ENCODE measurements around the gene ASPG.

The ASPG gene

GRCh38 chr14:104106471-104106991, 21.0 kb downstream of the ASPG start:
- no peak for DNase-seq

- no peak for DNase-seq
These were observed 21.6 kb downstream of the ASPG start for GRCh38 chr14:104107101-104107581.

GRCh38 chr14:104107611-104108569, 22.4 kb downstream of the ASPG start:
- DNase-seq, result no peak

DNA sequence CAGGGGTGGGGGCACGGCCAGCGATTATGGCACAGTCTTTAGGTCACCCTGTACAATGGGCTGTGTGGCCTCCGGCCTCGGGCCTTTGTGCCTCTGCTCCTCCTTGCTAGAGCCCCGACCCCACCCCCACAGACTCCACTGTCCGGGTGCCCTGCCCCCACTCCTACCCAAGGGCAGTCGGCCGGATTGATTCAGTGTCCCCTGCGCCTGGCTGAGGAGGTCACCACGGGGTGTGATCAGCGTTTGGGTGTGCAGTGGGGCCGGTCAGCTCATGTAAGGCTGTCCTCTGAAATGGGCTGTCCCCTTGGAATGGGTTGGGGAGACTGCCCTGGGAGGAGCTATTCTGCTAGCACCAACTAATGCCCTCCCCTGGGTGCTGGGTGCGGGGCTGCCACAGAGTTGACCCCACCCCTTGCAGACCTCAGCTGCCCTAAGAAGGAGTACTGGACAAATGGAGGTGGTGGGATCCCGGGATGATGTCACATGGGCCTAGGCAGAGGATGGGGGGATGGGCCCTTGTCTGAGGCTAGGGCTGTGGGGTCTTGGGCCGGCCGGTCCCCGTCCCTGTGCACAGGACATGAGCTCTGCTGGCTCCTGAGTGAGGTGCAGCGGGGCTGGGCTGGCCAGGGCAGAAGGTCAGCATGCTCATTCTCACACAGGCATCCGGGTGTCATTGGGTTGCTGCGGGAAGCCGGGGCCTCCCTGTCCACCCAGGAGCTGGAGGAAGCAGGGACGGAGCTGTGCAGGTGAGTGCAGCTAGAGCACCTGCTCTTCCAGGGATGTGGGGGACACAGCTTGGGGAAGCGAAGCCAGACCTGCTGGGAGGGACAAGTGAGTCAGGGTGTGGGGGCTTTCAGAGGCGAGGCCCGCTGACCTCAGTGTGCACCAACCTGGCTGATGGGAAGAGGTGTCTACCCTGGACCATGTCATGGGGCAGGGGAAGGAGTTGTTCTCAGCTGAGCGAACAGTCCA, 23.4 kb downstream of the ASPG start:
- DNase-seq, result no peak

DNA sequence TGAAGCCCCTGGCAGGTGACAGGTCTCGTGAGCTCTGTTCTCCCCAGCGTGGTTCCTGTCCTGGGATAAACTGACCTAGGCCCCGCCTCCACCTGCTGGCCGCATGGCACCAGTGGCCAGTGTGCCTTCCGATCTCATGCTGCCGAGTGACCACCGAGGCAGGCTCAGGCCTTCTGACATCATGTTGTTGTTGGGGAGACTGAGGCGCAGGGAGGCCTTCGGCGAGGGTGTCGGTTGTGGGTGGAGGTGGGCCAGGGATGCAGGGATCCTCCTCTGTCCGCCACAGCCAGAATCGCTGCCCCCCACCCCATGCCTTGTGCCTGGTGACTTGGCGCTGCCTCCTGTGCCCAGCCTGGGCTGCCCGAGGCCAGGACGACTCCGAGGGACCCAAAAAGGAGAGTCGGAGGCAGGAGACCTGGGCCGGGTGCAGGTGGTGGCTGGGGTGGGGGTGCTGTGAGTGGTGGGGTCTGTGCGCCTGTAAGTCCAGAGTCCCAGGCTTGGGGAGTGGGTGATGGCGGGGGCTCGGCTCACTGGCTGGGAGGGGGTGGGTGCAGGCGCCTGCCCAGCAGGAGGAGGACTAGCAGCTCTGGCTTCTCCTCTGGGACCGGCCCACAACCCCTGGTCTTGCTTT, 24.3 kb downstream of the ASPG start:
- DNase-seq, result no peak

GRCh38 chr14:104110491-104111209, 25.1 kb downstream of the ASPG start:
- DNase-seq, result no peak

GRCh38 chr14:104111301-104112112, 26.0 kb downstream of the ASPG start:
- no peak for DNase-seq

DNA sequence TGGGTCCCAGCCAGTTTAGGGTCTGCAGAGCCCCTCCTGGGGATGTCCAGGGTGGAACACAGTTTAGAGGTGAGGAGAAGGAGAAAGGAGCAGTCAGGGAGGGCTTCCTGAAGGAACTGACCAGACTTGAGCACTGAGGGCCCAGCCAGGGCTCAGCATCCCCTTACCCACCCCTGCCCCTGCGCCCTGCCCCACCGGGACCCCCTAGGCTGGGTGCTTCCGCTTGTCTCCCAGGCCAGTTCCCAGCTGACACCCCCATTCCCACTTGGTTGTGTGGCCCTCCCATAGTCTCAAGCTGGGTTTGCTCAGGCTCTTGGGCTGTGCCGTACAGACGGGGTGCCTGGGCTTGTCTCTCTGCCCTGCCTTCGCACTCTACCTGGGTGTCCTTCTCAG, 26.6 kb downstream of the ASPG start:
- DNase-seq, result no peak

- DNase-seq, result no peak
These were observed 27.4 kb downstream of the ASPG start for GRCh38 chr14:104112609-104113571.

DNA sequence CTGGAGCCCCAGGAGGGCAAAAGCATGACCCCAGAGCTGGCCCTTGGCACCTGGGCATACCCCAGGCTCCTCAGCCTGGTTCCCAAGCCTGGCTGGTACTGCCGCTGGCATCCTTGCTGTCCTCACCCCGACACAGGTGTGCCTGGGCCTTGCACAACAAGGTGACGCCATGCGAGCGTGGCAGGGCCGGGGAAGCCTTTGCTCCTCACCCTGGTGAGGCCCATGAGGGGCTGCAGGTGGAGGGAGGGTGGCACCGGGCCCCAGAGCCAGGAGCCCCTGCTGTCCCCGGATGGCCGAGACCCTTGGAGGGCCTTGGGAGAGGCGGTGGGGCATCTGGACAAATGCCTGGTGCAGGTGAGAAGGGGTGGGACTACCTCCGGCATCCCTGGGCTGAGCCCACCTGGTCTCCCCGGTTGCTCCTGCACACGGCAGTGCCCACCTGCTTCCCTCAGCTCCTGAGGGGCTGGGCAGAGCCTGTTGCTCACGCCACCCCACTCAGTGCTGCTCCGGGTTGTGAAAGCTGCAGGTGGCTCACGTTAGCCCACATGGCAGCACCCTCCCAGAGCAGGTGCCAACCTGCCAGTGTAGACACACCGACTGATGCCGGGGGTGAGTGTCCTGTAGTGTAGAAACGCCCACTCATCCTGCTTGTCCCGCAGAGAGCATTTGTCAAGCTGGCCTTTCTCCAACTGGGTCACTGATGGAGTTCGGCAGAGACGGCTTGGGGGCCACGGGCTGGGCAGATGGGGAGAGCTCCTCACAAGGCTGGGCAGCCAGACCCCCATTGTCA, 28.3 kb downstream of the ASPG start:
- no peak for DNase-seq

DNA sequence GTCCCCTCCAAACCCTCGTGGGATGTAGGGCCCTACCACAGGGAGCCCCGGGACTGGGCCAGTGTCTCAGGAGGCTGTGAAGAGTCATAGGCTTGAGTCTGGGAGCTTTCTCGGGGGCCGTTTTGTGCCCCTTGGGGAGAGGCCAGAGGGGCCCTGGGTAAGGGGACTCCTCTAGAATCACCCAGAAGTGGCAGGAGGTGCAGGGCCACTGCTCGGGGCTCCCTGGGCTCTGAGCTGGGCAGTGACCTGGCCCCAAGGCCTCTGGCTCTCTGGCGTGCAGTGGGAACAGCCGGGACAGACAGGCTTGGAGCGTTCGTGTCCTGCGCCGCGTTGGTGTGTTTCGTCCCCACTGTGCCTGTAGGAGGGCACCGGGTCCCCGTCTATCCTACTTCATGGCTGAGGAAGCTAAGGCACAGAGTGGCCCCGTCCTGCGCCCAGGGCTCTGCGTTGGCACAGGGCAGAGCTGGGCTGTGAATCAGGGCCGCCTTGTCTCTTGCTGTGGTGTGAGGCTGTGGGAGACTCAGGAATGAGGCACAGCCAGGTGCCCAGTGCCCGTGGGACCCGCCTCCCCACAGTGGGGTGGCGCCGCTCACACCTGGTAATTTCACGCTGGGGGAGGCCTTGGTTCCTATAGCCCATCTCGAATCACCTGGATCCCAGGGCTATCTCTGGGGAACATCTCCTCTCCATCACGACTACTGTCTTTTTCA, 29.1 kb downstream of the ASPG start:
- DNase-seq, result no peak

GRCh38 chr14:104115131-104115600, 29.7 kb downstream of the ASPG start:
- no peak for DNase-seq

GRCh38 chr14:104115691-104116287, 30.3 kb downstream of the ASPG start:
- no peak for DNase-seq

- no peak for DNase-seq
These were observed 30.8 kb downstream of the ASPG start for GRCh38 chr14:104116288-104116755.

- DNase-seq, result no peak
These were observed 31.3 kb downstream of the ASPG start for GRCh38 chr14:104116756-104117340.

GRCh38 chr14:104117341-104118005, 32.0 kb downstream of the ASPG start:
- DNase-seq, result no peak
